Mesendoderm (in vitro differentiated cells): ENCODE measurements around the gene ABCC2.

Experiments
- DNase-seq: peaks from one replicate; pipeline ENCODE4 v3.0.0; 2013
- H2AK5ac ChIP-seq: 2 replicates; pipeline ENCODE4 v1.6.1; 2013; ENCODE audit warnings: low read length, inconsistent platforms
- H2BK120ac ChIP-seq: 2 replicates; pipeline ENCODE4 v1.6.1; 2013; ENCODE audit warnings: low read depth, mild to moderate bottlenecking, low read length, moderate library complexity, mixed read lengths
- H2BK15ac ChIP-seq: replicated peaks from 2 replicates; pipeline ENCODE4 v1.6.1; 2013; ENCODE audit warnings: low read depth, mild to moderate bottlenecking, moderate library complexity
- H2BK5ac ChIP-seq: 2 replicates; pipeline ENCODE4 v1.6.1; 2013; ENCODE audit warnings: low read length, inconsistent platforms
- H3K18ac ChIP-seq: 2 replicates; pipeline ENCODE4 v1.6.1; 2013; ENCODE audit warnings: mild to moderate bottlenecking, low read length, mixed read lengths
- H3K23ac ChIP-seq: one replicate; pipeline ENCODE4 v1.6.1; 2013; ENCODE audit warnings: low read length
- H3K27ac ChIP-seq: 2 replicates; pipeline ENCODE4 v1.5.1; 2013; ENCODE audit warnings: low read depth, mild to moderate bottlenecking, inconsistent platforms, low read length, moderate library complexity
- H3K27me3 ChIP-seq: 2 replicates; pipeline ENCODE4 v1.6.1; 2013; ENCODE audit warnings: low read length, control low read depth, mild to moderate bottlenecking, inconsistent platforms; ENCODE audit not compliant: insufficient read depth, poor library complexity
- H3K36me3 ChIP-seq: 2 replicates; pipeline ENCODE4 v1.6.1; 2013; ENCODE audit warnings: low read length, inconsistent platforms; ENCODE audit not compliant: control insufficient read depth, insufficient read depth
- H3K4ac ChIP-seq: one replicate; pipeline ENCODE4 v1.6.1; 2013; ENCODE audit warnings: low read depth, mild to moderate bottlenecking, low read length, moderate library complexity
- H3K4me1 ChIP-seq: 2 replicates; pipeline ENCODE4 v1.6.1; 2013; ENCODE audit warnings: low read depth, low read length, inconsistent platforms; ENCODE audit not compliant: control insufficient read depth
- H3K4me2 ChIP-seq: 2 replicates; pipeline ENCODE4 v1.6.1; 2013; ENCODE audit warnings: low read length
- H3K4me3 ChIP-seq: 2 replicates; pipeline ENCODE4 v1.5.1; 2013; ENCODE audit warnings: mild to moderate bottlenecking, low read length
- H3K56ac ChIP-seq: one replicate; pipeline ENCODE4 v1.6.1; 2013; ENCODE audit warnings: low read length
- H3K79me1 ChIP-seq: 2 replicates; pipeline ENCODE4 v1.6.1; 2013; ENCODE audit warnings: low read length, inconsistent platforms
- H3K79me2 ChIP-seq: 2 replicates; pipeline ENCODE4 v1.6.1; 2013; ENCODE audit warnings: mild to moderate bottlenecking, low read length; ENCODE audit not compliant: control insufficient read depth, insufficient read depth
- H3K9ac ChIP-seq: 2 replicates; pipeline ENCODE4 v1.6.1; 2013; ENCODE audit warnings: low read length, inconsistent platforms
- H4K5ac ChIP-seq: one replicate; pipeline ENCODE4 v1.6.1; 2013; ENCODE audit warnings: low read length
- H4K8ac ChIP-seq: one replicate; pipeline ENCODE4 v1.6.1; 2013; ENCODE audit warnings: low read depth, mild to moderate bottlenecking, control low read depth, low read length, moderate library complexity
- WGBS: extraction: QIAGEN DNeasy Blood & Tissue Kit; methylation state at CpG from one replicate; pipeline ENCODE4 v1.1.7; 2013; ENCODE audit warnings: low lambda C conversion rate, missing lambda C conversion rate; ENCODE audit not compliant: insufficient coverage; ENCODE audit errors: extremely low coverage; 5-methylcytosine and 5-hydroxymethylcytosine counted together

ABCC2 gene

GRCh38 chr10:99851825-99852224, 69.4 kb downstream of the ABCC2 start:
- no peaks in the 10 kb centered on the region for H3K36me3 ChIP-seq
- H3K4me1 ChIP-seq = no peaks in the 10 kb centered on the region
- H2BK5ac ChIP-seq = no peak overlapping the region
- no peak overlapping the region for H3K9ac ChIP-seq
- H3K79me2 ChIP-seq = no peaks in the 10 kb centered on the region
- H3K27me3 ChIP-seq = no peaks in the 10 kb centered on the region
- no peak overlapping the region for H3K4me2 ChIP-seq
- no peaks in the 10 kb centered on the region for H3K79me1 ChIP-seq
- WGBS = no CpG with 5 or more reads among the region's 3 CpGs
- no peak for DNase-seq
- H2AK5ac ChIP-seq = no peak overlapping the region
- no peak overlapping the region for H3K4ac ChIP-seq
- H3K27ac ChIP-seq = no peak overlapping the region
- H2BK120ac ChIP-seq = no peak overlapping the region
- no peak overlapping the region for H3K56ac ChIP-seq
- no peak overlapping the region for H3K18ac ChIP-seq
- no peak overlapping the region for H3K23ac ChIP-seq
- no peak overlapping the region for H4K5ac ChIP-seq
- no peak overlapping the region for H3K4me3 ChIP-seq
- H4K8ac ChIP-seq = no peak overlapping the region
- H2BK15ac ChIP-seq = no peak overlapping the region

- Histone ChIP-seq H2BK15ac (no peak overlapping the region), H3K9ac (no peak overlapping the region), H3K27me3 (no peaks in the 10 kb centered on the region), H2BK120ac (no peak overlapping the region), H3K18ac (no peak overlapping the region), H3K79me2 (no peaks in the 10 kb centered on the region), H3K4me2 (no peak overlapping the region), H4K5ac (no peak overlapping the region), H3K27ac (no peak overlapping the region), H3K4me1 (no peaks in the 10 kb centered on the region), H3K36me3 (no peaks in the 10 kb centered on the region), H4K8ac (no peak overlapping the region), H3K79me1 (no peaks in the 10 kb centered on the region), H2BK5ac (no peak overlapping the region), H3K4me3 (no peak overlapping the region), H2AK5ac (no peak overlapping the region), H3K23ac (no peak overlapping the region), H3K56ac (no peak overlapping the region), H3K4ac (no peak overlapping the region)
- no peak for DNase-seq
- no CpG with 5 or more reads among the region's 3 CpGs for WGBS
Observed at GRCh38 chr10:99852481-99853213, 70.2 kb downstream of the ABCC2 start.

- Histone ChIP-seq H3K56ac (no peak overlapping the region), H3K18ac (no peak overlapping the region), H3K4me1 (no peaks in the 10 kb centered on the region), H2AK5ac (no peak overlapping the region), H2BK15ac (no peak overlapping the region), H3K4me2 (no peak overlapping the region), H4K5ac (no peak overlapping the region), H3K36me3 (no peaks in the 10 kb centered on the region), H3K27me3 (no peaks in the 10 kb centered on the region), H3K4me3 (no peak overlapping the region), H4K8ac (no peak overlapping the region), H3K4ac (no peak overlapping the region), H3K27ac (no peak overlapping the region), H2BK120ac (no peak overlapping the region), H2BK5ac (no peak overlapping the region), H3K9ac (no peak overlapping the region), H3K79me2 (no peaks in the 10 kb centered on the region), H3K79me1 (no peaks in the 10 kb centered on the region), H3K23ac (no peak overlapping the region)
- DNase-seq = no peak
- 100% methylated on average over 1 of the region's 3 CpGs for WGBS
Observed at GRCh38 chr10:99853655-99854054, 71.2 kb downstream of the ABCC2 start.

GRCh38 chr10:99854860-99855259, 72.4 kb downstream of the ABCC2 start:
- DNase-seq = peak; percentile 59
- H3K36me3 ChIP-seq = no peaks in the 10 kb centered on the region
- H3K18ac ChIP-seq = no peak overlapping the region
- no peak overlapping the region for H3K23ac ChIP-seq
- no peaks in the 10 kb centered on the region for H3K79me2 ChIP-seq
- no peak overlapping the region for H2BK120ac ChIP-seq
- H4K5ac ChIP-seq = no peak overlapping the region
- H3K4ac ChIP-seq = no peak overlapping the region
- no peak overlapping the region for H3K56ac ChIP-seq
- no peak overlapping the region for H2BK5ac ChIP-seq
- H2BK15ac ChIP-seq = no peak overlapping the region
- WGBS = no CpG with 5 or more reads among the region's 6 CpGs
- no peak overlapping the region for H2AK5ac ChIP-seq
- H4K8ac ChIP-seq = no peak overlapping the region
- H3K79me1 ChIP-seq = no peaks in the 10 kb centered on the region
- H3K9ac ChIP-seq = no peak overlapping the region
- no peak overlapping the region for H3K4me2 ChIP-seq
- H3K27ac ChIP-seq = no peak overlapping the region
- no peak overlapping the region for H3K4me3 ChIP-seq
- no peaks in the 10 kb centered on the region for H3K27me3 ChIP-seq
- H3K4me1 ChIP-seq = no peaks in the 10 kb centered on the region

- no CpG with 5 or more reads among the region's 8 CpGs for WGBS
- no peak overlapping the region for H3K4ac ChIP-seq
- no peak overlapping the region for H3K4me3 ChIP-seq
- H3K4me2 ChIP-seq = no peak overlapping the region
- H3K79me1 ChIP-seq = no peaks in the 10 kb centered on the region
- no peak overlapping the region for H4K5ac ChIP-seq
- H3K79me2 ChIP-seq = no peaks in the 10 kb centered on the region
- no peak overlapping the region for H3K9ac ChIP-seq
- H3K27ac ChIP-seq = no peak overlapping the region
- H2BK5ac ChIP-seq = no peak overlapping the region
- H3K4me1 ChIP-seq = no peaks in the 10 kb centered on the region
- no peak overlapping the region for H3K18ac ChIP-seq
- H3K36me3 ChIP-seq = no peaks in the 10 kb centered on the region
- no peak overlapping the region for H2BK15ac ChIP-seq
- no peak overlapping the region for H3K23ac ChIP-seq
- no peak for DNase-seq
- no peak overlapping the region for H4K8ac ChIP-seq
- H2AK5ac ChIP-seq = no peak overlapping the region
- no peak overlapping the region for H3K56ac ChIP-seq
- no peaks in the 10 kb centered on the region for H3K27me3 ChIP-seq
- no peak overlapping the region for H2BK120ac ChIP-seq
Observed at GRCh38 chr10:99855479-99856071, 73.1 kb downstream of the ABCC2 start.

- Histone ChIP-seq H3K4me2 (no peak overlapping the region), H3K27ac (no peak overlapping the region), H2BK15ac (no peak overlapping the region), H3K79me1 (no peaks in the 10 kb centered on the region), H3K4me1 (no peaks in the 10 kb centered on the region), H2BK120ac (no peak overlapping the region), H2BK5ac (no peak overlapping the region), H2AK5ac (no peak overlapping the region), H3K27me3 (no peaks in the 10 kb centered on the region), H3K36me3 (no peaks in the 10 kb centered on the region), H3K9ac (no peak overlapping the region), H4K8ac (no peak overlapping the region), H3K23ac (no peak overlapping the region), H3K56ac (no peak overlapping the region), H3K4me3 (no peak overlapping the region), H3K18ac (no peak overlapping the region), H3K4ac (no peak overlapping the region), H3K79me2 (no peaks in the 10 kb centered on the region), H4K5ac (no peak overlapping the region)
- no peak for DNase-seq
- WGBS = no CpG with 5 or more reads among the region's 8 CpGs
Observed at GRCh38 chr10:99858849-99859248, 76.4 kb downstream of the ABCC2 start.
